Hepatocyte (in vitro differentiated cells): Measurements from ENCODE around the gene MGAT5B.

Source experiments
- CTCF ChIP-seq: fragments of 200-600 bp; sonication (generic); IDR thresholded peaks from 2 replicates; pipeline ENCODE4 v1.5.1; 2016; ENCODE audit warnings: antibody characterized with exemption, mild to moderate bottlenecking; ENCODE audit not compliant: poor library complexity
- EZH2phosphoT487 ChIP-seq: fragments of 200-600 bp; sonication (generic); IDR thresholded peaks from one replicate; pipeline ENCODE4 v1.6.1; 2018; ENCODE audit warnings: antibody characterized with exemption, mild to moderate bottlenecking, low read depth, moderate library complexity; ENCODE audit not compliant: unreplicated experiment, severe bottlenecking

GRCh38 chr17:76881966-76882365 lies 13.8 kb downstream of the MGAT5B start:
- TF ChIP-seq CTCF (no peak), EZH2phosphoT487 (no peak)
